ENCODE results near the gene SPACA7. TPM values are rescaled to one million over a fixed set of nuclear protein-coding genes. Genes with fewer than 3 reads are reported as not detected.

Gene SPACA7
- total and polyA plus RNA-seq, 2 of the 13 experiments (the other 11 are each of a cell fraction or from before 2014, with no cell fraction given) = not detected

DNA sequence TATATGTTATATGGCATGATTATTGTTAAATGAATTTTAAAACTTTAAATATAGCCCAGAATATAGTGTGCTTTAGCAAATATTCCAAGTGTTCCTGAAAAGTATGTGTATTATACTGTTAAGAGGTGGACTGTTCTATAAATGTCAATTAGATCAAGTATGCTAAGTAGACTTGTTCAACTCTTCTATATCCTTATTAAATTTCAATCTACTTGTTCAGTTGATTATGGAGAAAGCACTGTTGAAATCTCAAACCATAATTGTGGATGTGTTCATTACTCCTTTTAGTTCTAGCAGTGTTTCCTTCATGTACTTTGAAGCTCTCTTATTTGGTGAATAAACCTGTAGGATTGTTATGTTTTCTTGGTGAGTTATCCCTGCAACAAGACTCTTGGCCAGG lies 52.5 kb downstream of the SPACA7 start:
- intact Hi-C loops (cut with micrococcal nuclease; ENCODE audit: unreplicated experiment) = no loop called here
- POLR2A ChIA-PET = no interaction called here
- Histone ChIP-seq H3K4me1 (ENCODE audit: insufficient read depth, low read length) (no peaks in the 10 kb centered on the region), H3K79me2 (ENCODE audit: insufficient read depth, low read length) (no peaks in the 10 kb centered on the region), H3K36me3 (replicated peaks in 1 of 2; ENCODE audit: control insufficient read depth in 1 of 2, insufficient read depth in 2 of 2, low read length in 2 of 2) (no peaks in the 10 kb centered on the region), H3K4me2 (ENCODE audit: low read depth, low read length) (no peak overlapping the region), H3K27ac (ENCODE audit: extremely low read length, insufficient read depth, low read length) (no peak overlapping the region), H3K4me3 (replicated peaks in 1 of 3; ENCODE audit: insufficient read depth in 1 of 3, low read depth in 2 of 3, low read length in 3 of 3) (no peak overlapping the region), H3K9me3 (ENCODE audit: low read length) (peaks cover 36% of the 10 kb centered on the region), H2AFZ (ENCODE audit: low read length) (no peak overlapping the region), H3K9ac (ENCODE audit: insufficient read depth, low read depth, low read length) (no peak overlapping the region), H3K27me3 (ENCODE audit: control insufficient read depth in 1 of 2, insufficient read depth in 2 of 2, low read length in 2 of 2) (no peaks in the 10 kb centered on the region; a peak in 3 of 5 replicates), H4K20me1 (ENCODE audit: insufficient read depth, low read length) (no peaks in the 10 kb centered on the region)
- DNase-seq (ENCODE audit: low spot score) (no peak), ATAC-seq (no peak), FAIRE-seq (no peak)
- in situ Hi-C loops (cut with HindIII; ENCODE audit: extremely low pct_ligation_motif_present, low pct_unique_long_range_greater_than_20kb) = loop anchor here (25.0 kb wide), 1 partner anchor 216 kb away; no protein-coding TSS in a partner anchor
- TF ChIP-seq ZNF674 (CRISPR knock-in tag; IDR thresholded peaks at IDR 0.05; ENCODE audit: low read depth) (no peak), ZNF614 (CRISPR knock-in tag; IDR thresholded peaks at IDR 0.05; ENCODE audit: borderline replicate concordance) (peak; percentile 100)
- CTCF ChIA-PET (ENCODE audit: low intra/inter-chr PET ratio, low total read pairs) = no interaction called here
- no TSS peak for BruUV-seq (replicated peaks)

- ChIA-PET POLR2A (no interaction called here), CTCF (ENCODE audit: low intra/inter-chr PET ratio, low total read pairs) (no interaction called here)
- DNase-seq (ENCODE audit: low spot score) (no peak), FAIRE-seq (no peak), ATAC-seq (no peak)
- BruUV-seq (replicated peaks) = no TSS peak
- intact Hi-C loops (cut with micrococcal nuclease; ENCODE audit: unreplicated experiment) (no loop called here), in situ Hi-C loops (cut with HindIII; ENCODE audit: extremely low pct_ligation_motif_present, low pct_unique_long_range_greater_than_20kb) (loop anchor here (25.0 kb wide), 1 partner anchor 219 kb away; no protein-coding TSS in a partner anchor)
- no peak overlapping the region for H3K27ac ChIP-seq (ENCODE audit: extremely low read length, insufficient read depth, low read length)
- 7% methylated on average over 5 of the region's 5 CpGs for WGBS (ENCODE audit: low lambda C conversion rate)
- H3K4me1 ChIP-seq (ENCODE audit: insufficient read depth, low read length) = no peaks in the 10 kb centered on the region
- H3K36me3 ChIP-seq (replicated peaks in 1 of 2; ENCODE audit: control insufficient read depth in 1 of 2, insufficient read depth in 2 of 2, low read length in 2 of 2) = no peaks in the 10 kb centered on the region
- no peak overlapping the region for H3K4me3 ChIP-seq (replicated peaks in 1 of 3; ENCODE audit: insufficient read depth in 1 of 3, low read depth in 2 of 3, low read length in 3 of 3)
- no peaks in the 10 kb centered on the region for H4K20me1 ChIP-seq (ENCODE audit: insufficient read depth, low read length)
- H3K4me2 ChIP-seq (ENCODE audit: low read depth, low read length) = no peak overlapping the region
- H3K27me3 ChIP-seq (ENCODE audit: control insufficient read depth in 1 of 2, insufficient read depth in 2 of 2, low read length in 2 of 2) = peaks cover 0 to 4% of the 10 kb centered on the region in 2 experiments; a peak in 2 of 5 replicates
- H3K9ac ChIP-seq (ENCODE audit: insufficient read depth, low read depth, low read length) = no peak overlapping the region
- no peaks in the 10 kb centered on the region for H3K79me2 ChIP-seq (ENCODE audit: insufficient read depth, low read length)
- H2AFZ ChIP-seq (ENCODE audit: low read length) = no peak overlapping the region
- peaks cover 25% of the 10 kb centered on the region for H3K9me3 ChIP-seq (ENCODE audit: low read length)
- TF ChIP-seq NFRKB (IDR thresholded peaks at IDR 0.05) = no peak
- no peak for TF ChIP-seq ZNF747 (CRISPR knock-in tag; IDR thresholded peaks at IDR 0.05; ENCODE audit: borderline replicate concordance)
- TF ChIP-seq RFXANK (CRISPR knock-in tag; IDR thresholded peaks at IDR 0.05) = no peak
- no peak for TF ChIP-seq SRY (CRISPR knock-in tag; IDR thresholded peaks at IDR 0.05)
- no peak for TF ChIP-seq ZNF580 (CRISPR knock-in tag; IDR thresholded peaks at IDR 0.05; ENCODE audit: borderline replicate concordance, low read depth)
- TF ChIP-seq, protein P1, sequence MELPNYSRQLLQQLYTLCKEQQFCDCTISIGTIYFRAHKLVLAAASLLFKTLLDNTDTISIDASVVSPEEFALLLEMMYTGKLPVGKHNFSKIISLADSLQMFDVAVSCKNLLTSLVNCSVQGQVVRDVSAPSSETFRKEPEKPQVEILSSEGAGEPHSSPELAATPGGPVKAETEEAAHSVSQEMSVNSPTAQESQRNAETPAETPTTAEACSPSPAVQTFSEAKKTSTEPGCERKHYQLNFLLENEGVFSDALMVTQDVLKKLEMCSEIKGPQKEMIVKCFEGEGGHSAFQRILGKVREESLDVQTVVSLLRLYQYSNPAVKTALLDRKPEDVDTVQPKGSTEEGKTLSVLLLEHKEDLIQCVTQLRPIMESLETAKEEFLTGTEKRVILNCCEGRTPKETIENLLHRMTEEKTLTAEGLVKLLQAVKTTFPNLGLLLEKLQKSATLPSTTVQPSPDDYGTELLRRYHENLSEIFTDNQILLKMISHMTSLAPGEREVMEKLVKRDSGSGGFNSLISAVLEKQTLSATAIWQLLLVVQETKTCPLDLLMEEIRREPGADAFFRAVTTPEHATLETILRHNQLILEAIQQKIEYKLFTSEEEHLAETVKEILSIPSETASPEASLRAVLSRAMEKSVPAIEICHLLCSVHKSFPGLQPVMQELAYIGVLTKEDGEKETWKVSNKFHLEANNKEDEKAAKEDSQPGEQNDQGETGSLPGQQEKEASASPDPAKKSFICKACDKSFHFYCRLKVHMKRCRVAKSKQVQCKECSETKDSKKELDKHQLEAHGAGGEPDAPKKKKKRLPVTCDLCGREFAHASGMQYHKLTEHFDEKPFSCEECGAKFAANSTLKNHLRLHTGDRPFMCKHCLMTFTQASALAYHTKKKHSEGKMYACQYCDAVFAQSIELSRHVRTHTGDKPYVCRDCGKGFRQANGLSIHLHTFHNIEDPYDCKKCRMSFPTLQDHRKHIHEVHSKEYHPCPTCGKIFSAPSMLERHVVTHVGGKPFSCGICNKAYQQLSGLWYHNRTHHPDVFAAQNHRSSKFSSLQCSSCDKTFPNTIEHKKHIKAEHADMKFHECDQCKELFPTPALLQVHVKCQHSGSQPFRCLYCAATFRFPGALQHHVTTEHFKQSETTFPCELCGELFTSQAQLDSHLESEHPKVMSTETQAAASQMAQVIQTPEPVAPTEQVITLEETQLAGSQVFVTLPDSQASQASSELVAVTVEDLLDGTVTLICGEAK (IDR thresholded peaks at IDR 0.05) = no peak
- TF ChIP-seq, protein P1 (CRISPR knock-in tag; IDR thresholded peaks at IDR 0.05) = no peak
Observed at GRCh38 chr13:112431734-112432133, 55.6 kb downstream of the SPACA7 start.

Measured in HepG2 (cell line).